Upper lobe of left lung (tissue), 6 donors: ENCODE measurements around the gene NRAS. TPM values are rescaled to one million over a fixed set of nuclear protein-coding genes. Genes with fewer than 3 reads are reported as not detected.

Experiments used
- ATAC-seq, 2 donors: fragments of 200-7000 bp; cut with Tn5 transposase; one replicate each; pipeline ENCODE4 v1.9.1; 2022; ENCODE audit warnings: mild to moderate bottlenecking in 2 of 2, moderate library complexity in 2 of 2; ENCODE audit not compliant: low FRiP score in 2 of 2
- DNase-seq, 2 donors: peaks; one replicate each; pipeline ENCODE4 v3.0.0-alpha.2; 2019 to 2020
- H3K27ac ChIP-seq, 4 donors: fragments of 200-600 bp; sonication (generic); one replicate each; pipeline ENCODE4 v1.5.1; 2016 to 2019
- H3K27me3 ChIP-seq, 4 donors: fragments of 200-600 bp; sonication (generic); one replicate each; pipeline ENCODE4 v1.5.1; 2017 to 2019
- H3K36me3 ChIP-seq, 4 donors: fragments of 200-600 bp; sonication (generic); one replicate each; pipeline ENCODE4 v1.5.1; 2016 to 2019
- H3K4me1 ChIP-seq, 4 donors: fragments of 200-600 bp; sonication (generic); one replicate each; pipeline ENCODE4 v1.5.1; 2018 to 2019
- H3K4me3 ChIP-seq, 4 donors: fragments of 200-600 bp; sonication (generic); one replicate each; pipeline ENCODE4 v1.5.1; 2017 to 2019; ENCODE audit warnings: mild to moderate bottlenecking in 2 of 4, moderate library complexity in 1 of 4
- H3K9me3 ChIP-seq, 4 donors: fragments of 200-600 bp; sonication (generic); one replicate each; pipeline ENCODE4 v1.5.1; 2018 to 2019
- CTCF ChIP-seq, 6 experiments: fragments of 450-650 bp in 4 of 6; fragments of 200-600 bp in 2 of 6; sonication (generic) in 2 of 6; IDR thresholded peaks; one replicate each; pipeline ENCODE4 v1.5.1; 2016 to 2019; ENCODE audit warnings: antibody characterized with exemption in 6 of 6
- EP300 ChIP-seq, 4 donors: sonication (generic); formaldehyde crosslinking; IDR thresholded peaks; one replicate each; pipeline ENCODE4 v1.5.1; 2017; ENCODE audit warnings: antibody characterized with exemption in 4 of 4, control low read depth in 2 of 4
- POLR2A ChIP-seq, 4 donors: fragments of 450-650 bp; IDR thresholded peaks; one replicate each; pipeline ENCODE4 v1.5.1; 2016 to 2017; ENCODE audit warnings: antibody characterized with exemption in 4 of 4, mild to moderate bottlenecking in 2 of 4
- POLR2AphosphoS5 ChIP-seq, 2 donors: sonication (generic); formaldehyde crosslinking; IDR thresholded peaks; one replicate each; pipeline ENCODE4 v1.5.1; 2017; ENCODE audit warnings: antibody characterized with exemption in 2 of 2
- WGBS, 2 donors: methylation state at CpG; one replicate each; pipeline ENCODE4 v1.1.5; 2017 to 2018; 5-methylcytosine and 5-hydroxymethylcytosine counted together
- total RNA-seq, 6 donors: library from RNA; depleted of rRNA in 4 of 6; stranded (reverse); fragments of >200 nt in 4 of 6; gene quantifications; one replicate each; pipeline versions ENCODE4 v1.1.0 to v1.2.1, GENCODE V29; 2016 to 2021
- donor health status: DM: no; HTN: no; CAD: no; lungs with moderate emphysema.
- donor health status: DM: no; HTN: yes; CAD: no; lungs with severe emphysema.

Gene NRAS
- total RNA-seq, 6 donors from 2014 or later, result 11.5 to 36.6 (median 25.4) TPM

GRCh38 chr1:114710360-114710759, 6.2 kb downstream of the NRAS start:
- TF ChIP-seq POLR2A (IDR thresholded peaks at IDR 0.05), result no peak
- TF ChIP-seq EP300 (IDR thresholded peaks at IDR 0.05), result no peak
- no peak for TF ChIP-seq POLR2AphosphoS5 (IDR thresholded peaks at IDR 0.05)
- no peak for TF ChIP-seq CTCF (IDR thresholded peaks at IDR 0.05)
- peaks cover 25 to 89% (median 61%) of the 10 kb centered on the region in 4 donors for H3K36me3 ChIP-seq
- H3K4me1 ChIP-seq, result peaks cover 5 to 8% (median 6%) of the 10 kb centered on the region in 4 donors
- H3K27me3 ChIP-seq, result no peaks in the 10 kb centered on the region
- H3K27ac ChIP-seq, result no peak overlapping the region
- DNase-seq (no peak), ATAC-seq (no peak)
- no peak overlapping the region for H3K4me3 ChIP-seq
- no peaks in the 10 kb centered on the region for H3K9me3 ChIP-seq
- 83 to 99% methylated on average over 3 of the region's 3 CpGs for WGBS, 2 donors

- H3K4me3 ChIP-seq, result no peak overlapping the region
- H3K4me1 ChIP-seq, result no peaks in the 10 kb centered on the region
- no peak for DNase-seq
- WGBS, 2 donors, result 91 to 92% methylated on average over 2 of the region's 2 CpGs
- peaks cover 22 to 73% (median 50%) of the 10 kb centered on the region in 4 donors for H3K36me3 ChIP-seq
- no peak for TF ChIP-seq POLR2A (IDR thresholded peaks at IDR 0.05)
- TF ChIP-seq POLR2AphosphoS5 (IDR thresholded peaks at IDR 0.05), result no peak
- no peak for TF ChIP-seq CTCF (IDR thresholded peaks at IDR 0.05)
- no peak for TF ChIP-seq EP300 (IDR thresholded peaks at IDR 0.05)
- ATAC-seq, result no peak
- no peaks in the 10 kb centered on the region for H3K27me3 ChIP-seq
- no peak overlapping the region for H3K27ac ChIP-seq
- no peaks in the 10 kb centered on the region for H3K9me3 ChIP-seq
Measured at GRCh38 chr1:114707604-114708003, 9.0 kb downstream of the NRAS start.

GRCh38 chr1:114703242-114703641, 13.3 kb downstream of the NRAS start:
- DNase-seq (no peak), ATAC-seq (no peak)
- no peak for TF ChIP-seq POLR2AphosphoS5 (IDR thresholded peaks at IDR 0.05)
- no peak for TF ChIP-seq POLR2A (IDR thresholded peaks at IDR 0.05)
- TF ChIP-seq EP300 (IDR thresholded peaks at IDR 0.05), result no peak
- TF ChIP-seq CTCF (IDR thresholded peaks at IDR 0.05), result no peak
- no peaks in the 10 kb centered on the region for H3K9me3 ChIP-seq
- peaks cover 13 to 32% (median 19%) of the 10 kb centered on the region in 4 donors for H3K36me3 ChIP-seq
- no peaks in the 10 kb centered on the region for H3K27me3 ChIP-seq
- H3K27ac ChIP-seq, result no peak overlapping the region
- no peak overlapping the region for H3K4me3 ChIP-seq
- WGBS, 2 donors, result 96 to 100% methylated on average over 1 of the region's 1 CpG
- no peaks in the 10 kb centered on the region for H3K4me1 ChIP-seq

GRCh38 chr1:114702737-114703136, 13.8 kb downstream of the NRAS start:
- H3K27me3 ChIP-seq, result no peaks in the 10 kb centered on the region
- WGBS, 2 donors, result 96% methylated on average over 5 of the region's 5 CpGs
- H3K27ac ChIP-seq, result no peak overlapping the region
- H3K36me3 ChIP-seq, result peaks cover 9 to 27% (median 14%) of the 10 kb centered on the region in 4 donors
- DNase-seq (no peak), ATAC-seq (no peak)
- no peak overlapping the region for H3K4me3 ChIP-seq
- TF ChIP-seq EP300 (IDR thresholded peaks at IDR 0.05), result no peak
- no peak for TF ChIP-seq CTCF (IDR thresholded peaks at IDR 0.05)
- no peak for TF ChIP-seq POLR2AphosphoS5 (IDR thresholded peaks at IDR 0.05)
- TF ChIP-seq POLR2A (IDR thresholded peaks at IDR 0.05), result no peak
- no peaks in the 10 kb centered on the region for H3K9me3 ChIP-seq
- H3K4me1 ChIP-seq, result no peaks in the 10 kb centered on the region

GRCh38 chr1:114701931-114702330, 14.6 kb downstream of the NRAS start:
- Histone ChIP-seq H3K27me3 (no peaks in the 10 kb centered on the region), H3K27ac (no peak overlapping the region), H3K36me3 (peaks cover under 1 to 19% (median 6%) of the 10 kb centered on the region in 4 donors), H3K9me3 (no peaks in the 10 kb centered on the region), H3K4me3 (no peak overlapping the region), H3K4me1 (no peaks in the 10 kb centered on the region)
- TF ChIP-seq EP300 (IDR thresholded peaks at IDR 0.05), result no peak
- TF ChIP-seq CTCF (IDR thresholded peaks at IDR 0.05), result no peak
- TF ChIP-seq POLR2AphosphoS5 (IDR thresholded peaks at IDR 0.05), result no peak
- TF ChIP-seq POLR2A (IDR thresholded peaks at IDR 0.05), result no peak
- DNase-seq (no peak), ATAC-seq (no peak)
- 69 to 79% methylated on average over 2 of the region's 2 CpGs for WGBS, 2 donors
